ENCODE data around the gene CCDC15.

DNA sequence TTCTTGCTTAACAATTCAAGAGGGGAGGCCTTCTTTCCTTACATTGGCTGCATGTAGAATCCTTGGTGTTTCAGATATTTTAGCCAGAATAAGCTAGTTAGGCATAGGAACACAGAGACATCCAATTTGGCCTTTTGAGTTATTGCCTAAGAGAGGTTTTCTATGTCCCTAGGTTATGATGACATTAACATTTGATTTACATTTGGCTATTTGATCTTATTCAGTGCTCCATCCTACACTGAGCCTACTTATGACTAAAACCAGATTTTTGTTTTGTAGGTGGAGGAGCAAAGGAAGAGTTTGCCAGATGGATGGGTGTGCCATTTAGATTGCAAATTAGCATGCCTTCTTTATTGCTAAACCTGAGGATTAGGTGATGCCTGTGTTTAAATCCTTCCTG, 98.0 kb downstream of the CCDC15 start:
- TF ChIP-seq CTCF (IDR thresholded peaks at IDR 0.05; ENCODE audit: borderline replicate concordance, extremely low read depth, low read length, poor library complexity, severe bottlenecking) (no peak), EZH2 (IDR thresholded peaks at IDR 0.05; ENCODE audit: borderline replicate concordance, low read depth, low read length, severe bottlenecking) (no peak)
